A549 (cell line): ENCODE measurements around the gene LACRT. TPM values are rescaled to one million over a fixed set of nuclear protein-coding genes. Genes with fewer than 3 reads are reported as not detected.

Source experiments
- ATAC-seq, 2 experiments: fragments of 200-7000 bp in 1 of 2; fragments of >200 bp in 1 of 2; cut with Nextera tagmentation in 1 of 2; cut with Tn5 transposase in 1 of 2; 3 replicates each; pipeline versions ENCODE4 v1.8.0 to v1.9.1; 2018 to 2020; ENCODE audit warnings: mild to moderate bottlenecking in 1 of 2, moderate library complexity in 1 of 2
- CTCF ChIA-PET: fragments of 300-600 bp; sonication (Branson Sonifier 250); formaldehyde crosslinking; extraction: SDS; loops from one replicate; lab custom pipeline; 2021; ENCODE audit warnings: antibody characterized with exemption, inconsistent platforms; lab: Yijun Ruan, JAX
- POLR2A ChIA-PET: fragments of 350-600 bp; formaldehyde crosslinking; extraction: SDS; loops from one replicate; lab custom pipeline; 2021; ENCODE audit warnings: antibody characterized with exemption, inconsistent platforms; lab: Yijun Ruan, JAX
- DNase-seq, 2 experiments: peaks; one replicate each; pipeline versions ENCODE4 v3.0.0 to v3.0.0-alpha.2; 2011 to 2016; ENCODE audit warnings: low read depth in 1 of 2, low spot score in 1 of 2
- FAIRE-seq: peaks from 2 replicates; lab custom pipeline; 2011; peaks lifted over from hg19 to GRCh38; lab: Jason Lieb, UNC
- H3K27ac ChIP-seq, 2 experiments: fragments of >200 bp; sonication (Bioruptor Twin); formaldehyde crosslinking; 3 replicates each; pipeline ENCODE4 v1.5.1; 2016 to 2017
- H3K4me1 ChIP-seq: fragments of >200 bp; sonication (Bioruptor Twin); formaldehyde crosslinking; 3 replicates; pipeline ENCODE4 v1.6.1; 2016
- H3K4me2 ChIP-seq: fragments of >200 bp; sonication (Bioruptor Twin); formaldehyde crosslinking; 3 replicates; pipeline ENCODE4 v1.6.1; 2016
- H3K4me3 ChIP-seq: fragments of >200 bp; sonication (Bioruptor Twin); formaldehyde crosslinking; 3 replicates; pipeline ENCODE4 v1.5.1; 2016
- H3K9me3 ChIP-seq: fragments of >200 bp; sonication (Bioruptor Twin); formaldehyde crosslinking; 3 replicates; pipeline ENCODE4 v1.6.1; 2016
- CEBPB ChIP-seq, 2 experiments: fragments of >200 bp in 1 of 2; sonication (Bioruptor Twin) in 1 of 2; formaldehyde crosslinking in 1 of 2; IDR thresholded peaks; 2 replicates each; pipeline ENCODE4 v1.6.1; 2012 to 2016
- CHD2 ChIP-seq: fragments of 150-350 bp; IDR thresholded peaks from 2 replicates; pipeline ENCODE4 v1.6.1; 2014; ENCODE audit warnings: low read length; ENCODE audit not compliant: partially characterized antibody
- CHD4 ChIP-seq: fragments of 200-600 bp; sonication (generic); IDR thresholded peaks from 2 replicates; pipeline ENCODE4 v1.6.1; 2016; ENCODE audit warnings: antibody characterized with exemption, mild to moderate bottlenecking, borderline replicate concordance
- EHF ChIP-seq: fragments of 250-450 bp; sonication (Bioruptor Pico); IDR thresholded peaks from 2 replicates; pipeline ENCODE4 v1.5.0; 2020; ENCODE audit warnings: mild to moderate bottlenecking
- FOXS1 ChIP-seq: fragments of 250-450 bp; sonication (Bioruptor Pico); IDR thresholded peaks from 2 replicates; pipeline ENCODE4 v1.5.0; 2020; ENCODE audit warnings: mild to moderate bottlenecking, moderate library complexity
- HOXB13 ChIP-seq: fragments of 250-450 bp; sonication (Bioruptor Pico); IDR thresholded peaks from 2 replicates; pipeline ENCODE4 v1.5.0; 2020; ENCODE audit warnings: low read depth, mild to moderate bottlenecking, moderate library complexity
- JUNB ChIP-seq: fragments of >200 bp; sonication (Bioruptor Twin); formaldehyde crosslinking; IDR thresholded peaks from 2 replicates; pipeline ENCODE4 v1.6.1; 2016
- MAX ChIP-seq: IDR thresholded peaks from 2 replicates; pipeline ENCODE4 v1.6.1; 2012
- NFE2L2 ChIP-seq: fragments of 150-350 bp; conservative IDR thresholded peaks from 2 replicates; pipeline ENCODE4 v1.6.1; 2014; ENCODE audit warnings: low read length
- POLR2A ChIP-seq: IDR thresholded peaks from 2 replicates; pipeline ENCODE4 v1.6.1; 2012; ENCODE audit warnings: mild to moderate bottlenecking, low read length
- POLR2AphosphoS2 ChIP-seq: conservative IDR thresholded peaks from 2 replicates; pipeline ENCODE4 v1.6.1; 2012; ENCODE audit warnings: low read length, improper control_type of control experiment, inconsistent platforms
- RAD21 ChIP-seq, 2 experiments: fragments of >200 bp in 1 of 2; sonication (Bioruptor Twin) in 1 of 2; formaldehyde crosslinking in 1 of 2; IDR thresholded peaks in 1 of 2; conservative IDR thresholded peaks in 1 of 2; 2 replicates in 1 of 2; 3 replicates in 1 of 2; pipeline ENCODE4 v1.6.1; 2012 to 2018; ENCODE audit warnings: inconsistent platforms in 1 of 2
- RCOR1 ChIP-seq: fragments of 150-350 bp; IDR thresholded peaks from 2 replicates; pipeline ENCODE4 v1.6.1; 2014; ENCODE audit warnings: antibody characterized with exemption, low read length, low read depth
- TFCP2L1 ChIP-seq: fragments of 250-450 bp; sonication (Bioruptor Pico); IDR thresholded peaks from 2 replicates; pipeline ENCODE4 v1.5.0; 2021; ENCODE audit warnings: mild to moderate bottlenecking
- TP53 ChIP-seq: fragments of 250-450 bp; sonication (Bioruptor Pico); IDR thresholded peaks from 2 replicates; pipeline ENCODE4 v1.5.0; 2021; ENCODE audit warnings: mild to moderate bottlenecking, moderate library complexity
- USF2 ChIP-seq: fragments of 450-650 bp; IDR thresholded peaks from 2 replicates; pipeline ENCODE4 v1.6.1; 2014; ENCODE audit warnings: antibody characterized with exemption
- ZSCAN20 ChIP-seq: fragments of 250-450 bp; sonication (Bioruptor Pico); IDR thresholded peaks from 2 replicates; pipeline ENCODE4 v1.8.0; 2022; ENCODE audit warnings: mild to moderate bottlenecking, moderate library complexity
- WGBS: methylation state at CpG from one replicate; pipeline ENCODE4 v1.1.6; 2017; ENCODE audit errors: missing lambda C conversion rate; 5-methylcytosine and 5-hydroxymethylcytosine counted together
- polyA plus RNA-seq, 4 experiments: library from polyadenylated mRNA; depleted of rRNA in 3 of 4; stranded (reverse); fragments of >200 nt; fragmentation: RNase III in 1 of 4; extraction: RNeasy Plus Mini Kit Qiagen cat#74134 plus additional on column Dnase treatment in 1 of 4; gene quantifications; 2 replicates in 3 of 4; 3 replicates in 1 of 4; pipeline ENCODE4 v1.2.3, GENCODE V29; 2011 to 2017
- TF ChIP-seq, protein P1 (sequence below): fragments of >200 bp; sonication (Bioruptor Twin); formaldehyde crosslinking; IDR thresholded peaks from 3 replicates; pipeline ENCODE4 v1.5.1; 2016
- TF ChIP-seq, protein P2 (sequence below): IDR thresholded peaks from 2 replicates; pipeline ENCODE4 v1.6.1; 2012

Gene LACRT
- polyA plus RNA-seq, 2 of the 4 experiments (the other 2 are of a cell fraction), result not detected

GRCh38 chr12:54603173-54603814, 31.4 kb downstream of the LACRT start:
- WGBS, result 12% methylated on average over 8 of the region's 8 CpGs
- ATAC-seq (peak; percentile 77 to 96; a peak in 5 of 6 replicates), FAIRE-seq (peak; percentile 73), DNase-seq (peak; percentile 84 to 87)
- ChIA-PET CTCF (interaction anchor here (3.4 kb wide), 1 partner anchor 11 kb away, joined by 19 read pairs; no protein-coding TSS in a partner anchor), POLR2A (no interaction called here)
- no peak overlapping the region for H3K4me3 ChIP-seq
- no peaks in the 10 kb centered on the region for H3K4me1 ChIP-seq
- no peaks in the 10 kb centered on the region for H3K9me3 ChIP-seq
- TF ChIP-seq, protein P1, sequence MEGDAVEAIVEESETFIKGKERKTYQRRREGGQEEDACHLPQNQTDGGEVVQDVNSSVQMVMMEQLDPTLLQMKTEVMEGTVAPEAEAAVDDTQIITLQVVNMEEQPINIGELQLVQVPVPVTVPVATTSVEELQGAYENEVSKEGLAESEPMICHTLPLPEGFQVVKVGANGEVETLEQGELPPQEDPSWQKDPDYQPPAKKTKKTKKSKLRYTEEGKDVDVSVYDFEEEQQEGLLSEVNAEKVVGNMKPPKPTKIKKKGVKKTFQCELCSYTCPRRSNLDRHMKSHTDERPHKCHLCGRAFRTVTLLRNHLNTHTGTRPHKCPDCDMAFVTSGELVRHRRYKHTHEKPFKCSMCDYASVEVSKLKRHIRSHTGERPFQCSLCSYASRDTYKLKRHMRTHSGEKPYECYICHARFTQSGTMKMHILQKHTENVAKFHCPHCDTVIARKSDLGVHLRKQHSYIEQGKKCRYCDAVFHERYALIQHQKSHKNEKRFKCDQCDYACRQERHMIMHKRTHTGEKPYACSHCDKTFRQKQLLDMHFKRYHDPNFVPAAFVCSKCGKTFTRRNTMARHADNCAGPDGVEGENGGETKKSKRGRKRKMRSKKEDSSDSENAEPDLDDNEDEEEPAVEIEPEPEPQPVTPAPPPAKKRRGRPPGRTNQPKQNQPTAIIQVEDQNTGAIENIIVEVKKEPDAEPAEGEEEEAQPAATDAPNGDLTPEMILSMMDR, result peak; percentile 66
- TF ChIP-seq TP53 (CRISPR knock-in tag) (no peak), RAD21 (conservative IDR thresholded peaks at IDR 0.05 in 1 of 2, IDR thresholded peaks at IDR 0.05 in 1 of 2) (peak; percentile 33 to 43; a peak in 3 of 5 replicates)
- no peak overlapping the region for H3K27ac ChIP-seq
- no peak overlapping the region for H3K4me2 ChIP-seq

DNA sequence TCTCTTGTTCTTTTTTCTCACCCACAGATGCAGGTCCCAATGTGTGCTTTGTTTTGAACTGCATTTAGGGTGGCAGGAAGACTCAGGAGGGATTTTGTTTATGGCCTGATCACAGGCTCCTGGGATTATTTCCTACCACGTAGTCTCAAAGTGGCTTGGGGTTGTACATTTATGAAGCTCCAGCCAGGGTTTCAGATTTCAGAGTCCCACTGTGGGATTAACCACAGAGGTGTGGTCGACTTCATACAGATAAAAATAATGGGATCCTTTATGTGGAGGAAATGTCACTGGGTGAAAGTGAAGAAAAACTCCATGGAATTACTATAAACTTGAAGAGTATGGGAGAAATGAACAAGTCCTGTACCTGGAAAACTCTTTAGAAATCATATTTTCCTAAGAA, 32.0 kb downstream of the LACRT start:
- ChIA-PET POLR2A (no interaction called here), CTCF (interaction anchor here (1.2 to 3.4 kb wide), 6 partner anchors 11 to 390 kb away, joined by 3 to 19 read pairs (median 9); no protein-coding TSS in a partner anchor)
- FAIRE-seq, result no peak
- no peak for TF ChIP-seq TFCP2L1
- TF ChIP-seq CHD4, result no peak
- TF ChIP-seq ZSCAN20 (CRISPR knock-in tag), result no peak
- TF ChIP-seq HOXB13 (CRISPR knock-in tag), result no peak
- no peak for TF ChIP-seq JUNB
- ATAC-seq, result no peak
- 21% methylated on average over 2 of the region's 2 CpGs for WGBS
- H3K4me1 ChIP-seq, result no peaks in the 10 kb centered on the region
- no peak overlapping the region for H3K4me2 ChIP-seq
- H3K27ac ChIP-seq, result no peak overlapping the region
- no peak for DNase-seq
- H3K9me3 ChIP-seq, result no peaks in the 10 kb centered on the region
- H3K4me3 ChIP-seq, result no peak overlapping the region

- WGBS, result 22% methylated on average over 4 of the region's 4 CpGs
- DNase-seq, result no peak
- CTCF ChIA-PET, result interaction anchor here (0.8 to 3.4 kb wide), 7 partner anchors 10 to 391 kb away, joined by 3 to 19 read pairs (median 8); no protein-coding TSS in a partner anchor
- Histone ChIP-seq H3K27ac (no peak overlapping the region), H3K4me1 (no peaks in the 10 kb centered on the region)
- 0 out of 6 replicates have a peak, but pooled peaks have one; percentile 31 to 36 for ATAC-seq
- no peak for FAIRE-seq
- no peak for TF ChIP-seq RCOR1
- TF ChIP-seq HOXB13 (CRISPR knock-in tag), result no peak
- TF ChIP-seq ZSCAN20 (CRISPR knock-in tag), result no peak
- TF ChIP-seq EHF (CRISPR knock-in tag), result no peak
- no peak for TF ChIP-seq POLR2A
- TF ChIP-seq NFE2L2, result no peak
- no peak for TF ChIP-seq JUNB
- TF ChIP-seq, all 56 proteins: peak for 0
- no peak overlapping the region for H3K4me2 ChIP-seq
- POLR2A ChIA-PET, result no interaction called here
- no peak overlapping the region for H3K4me3 ChIP-seq
- no peaks in the 10 kb centered on the region for H3K9me3 ChIP-seq
These were observed 32.9 kb downstream of the LACRT start for GRCh38 chr12:54601841-54602240.

- no peak overlapping the region for H3K27ac ChIP-seq
- H3K4me1 ChIP-seq, result no peaks in the 10 kb centered on the region
- ATAC-seq (no peak), DNase-seq (no peak), FAIRE-seq (no peak)
- CTCF ChIA-PET, result interaction anchor here (1.3 to 5.8 kb wide), 3 partner anchors 12 to 33 kb away, joined by 4 to 100 read pairs (median 19); no protein-coding TSS in a partner anchor
- POLR2A ChIA-PET, result no interaction called here
- no peaks in the 10 kb centered on the region for H3K9me3 ChIP-seq
- 27% methylated on average over 5 of the region's 5 CpGs for WGBS
- no peak for TF ChIP-seq MAX
- no peak for TF ChIP-seq CHD4
- TF ChIP-seq CHD2, result no peak
- TF ChIP-seq RAD21 (conservative IDR thresholded peaks at IDR 0.05 in 1 of 2, IDR thresholded peaks at IDR 0.05 in 1 of 2), result no peak
- no peak for TF ChIP-seq USF2
- no peak for TF ChIP-seq FOXS1
- no peak for TF ChIP-seq CEBPB (IDR thresholded peaks at IDR 0.05)
- TF ChIP-seq, protein P2, sequence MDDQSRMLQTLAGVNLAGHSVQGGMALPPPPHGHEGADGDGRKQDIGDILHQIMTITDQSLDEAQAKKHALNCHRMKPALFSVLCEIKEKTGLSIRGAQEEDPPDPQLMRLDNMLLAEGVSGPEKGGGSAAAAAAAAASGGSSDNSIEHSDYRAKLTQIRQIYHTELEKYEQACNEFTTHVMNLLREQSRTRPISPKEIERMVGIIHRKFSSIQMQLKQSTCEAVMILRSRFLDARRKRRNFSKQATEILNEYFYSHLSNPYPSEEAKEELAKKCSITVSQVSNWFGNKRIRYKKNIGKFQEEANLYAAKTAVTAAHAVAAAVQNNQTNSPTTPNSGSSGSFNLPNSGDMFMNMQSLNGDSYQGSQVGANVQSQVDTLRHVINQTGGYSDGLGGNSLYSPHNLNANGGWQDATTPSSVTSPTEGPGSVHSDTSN, result no peak
- no peak for TF ChIP-seq RCOR1
- TF ChIP-seq POLR2AphosphoS2, result no peak
- H3K4me3 ChIP-seq, result no peak overlapping the region
- H3K4me2 ChIP-seq, result no peak overlapping the region
These were observed 35.7 kb downstream of the LACRT start for GRCh38 chr12:54598970-54599369.
